HG02798 (cell line): ENCODE data around the gene NPHP4.

Source experiments
- ATAC-seq: cut with Tn5 transposase; IDR thresholded peaks from one replicate; pipeline ENCODE4 v1.9.1; 2021; ENCODE audit warnings: mild to moderate bottlenecking; ENCODE audit not compliant: unreplicated experiment, poor library complexity

NPHP4 gene

GRCh38 chr1:5826601-5827000 is 165.6 kb downstream of the NPHP4 start:
- ATAC-seq = no peak

GRCh38 chr1:5822726-5823125 is 169.5 kb downstream of the NPHP4 start:
- no peak for ATAC-seq

- no peak for ATAC-seq
Observed at GRCh38 chr1:5822266-5822665, 170.0 kb downstream of the NPHP4 start.

GRCh38 chr1:5821540-5822176 is 170.6 kb downstream of the NPHP4 start:
- no peak for ATAC-seq

- ATAC-seq = no peak
Observed at GRCh38 chr1:5820026-5820421, 172.2 kb downstream of the NPHP4 start.

GRCh38 chr1:5819391-5820025 is 172.7 kb downstream of the NPHP4 start:
- ATAC-seq = no peak

GRCh38 chr1:5818755-5819154 is 173.5 kb downstream of the NPHP4 start:
- no peak for ATAC-seq

GRCh38 chr1:5815716-5816115 is 176.5 kb downstream of the NPHP4 start:
- ATAC-seq = no peak

GRCh38 chr1:5815211-5815610 is 177.0 kb downstream of the NPHP4 start:
- no peak for ATAC-seq

GRCh38 chr1:5814046-5814619 is 178.1 kb downstream of the NPHP4 start:
- ATAC-seq = no peak

GRCh38 chr1:5813480-5813879 is 178.7 kb downstream of the NPHP4 start:
- ATAC-seq = no peak
